Measurements from ENCODE around the gene CAMK2A.

CAMK2A gene

GRCh38 chr5:150176745-150177477 lies 112.7 kb downstream of the CAMK2A start:
- no peaks in the 10 kb centered on the region for H3K36me3 ChIP-seq (ENCODE audit: control insufficient read depth, insufficient read depth, low read length, severe bottlenecking)
- peaks cover 26% of the 10 kb centered on the region for H3K4me1 ChIP-seq (ENCODE audit: control insufficient read depth, insufficient read depth, low read length)
- no peak overlapping the region for H3K9ac ChIP-seq (ENCODE audit: low read length)
- H3K27me3 ChIP-seq (replicated peaks; ENCODE audit: control insufficient read depth, insufficient read depth, low read length), result no peaks in the 10 kb centered on the region
- no peaks in the 10 kb centered on the region for H3K9me3 ChIP-seq (ENCODE audit: control insufficient read depth, low read length)
- no peak overlapping the region for H3K4me3 ChIP-seq (ENCODE audit: low read length)
- no peak for DNase-seq (ENCODE audit: low read depth)

- H3K4me3 ChIP-seq (ENCODE audit: low read length), result no peak overlapping the region
- H3K9ac ChIP-seq (ENCODE audit: low read length), result no peak overlapping the region
- peak; percentile 26 for DNase-seq (ENCODE audit: low read depth)
- no peaks in the 10 kb centered on the region for H3K36me3 ChIP-seq (ENCODE audit: control insufficient read depth, insufficient read depth, low read length, severe bottlenecking)
- peaks cover 16% of the 10 kb centered on the region for H3K4me1 ChIP-seq (ENCODE audit: control insufficient read depth, insufficient read depth, low read length)
- no peaks in the 10 kb centered on the region for H3K9me3 ChIP-seq (ENCODE audit: control insufficient read depth, low read length)
- no peaks in the 10 kb centered on the region for H3K27me3 ChIP-seq (replicated peaks; ENCODE audit: control insufficient read depth, insufficient read depth, low read length)
These were observed 114.0 kb downstream of the CAMK2A start for GRCh38 chr5:150175536-150175935.

- H3K4me3 ChIP-seq (ENCODE audit: low read length), result no peak overlapping the region
- no peaks in the 10 kb centered on the region for H3K36me3 ChIP-seq (ENCODE audit: control insufficient read depth, insufficient read depth, low read length, severe bottlenecking)
- DNase-seq (ENCODE audit: low read depth), result no peak
These were observed 114.5 kb downstream of the CAMK2A start for GRCh38 chr5:150175076-150175475.

GRCh38 chr5:150174285-150174684 lies 115.3 kb downstream of the CAMK2A start:
- Histone ChIP-seq H3K9me3 (ENCODE audit: control insufficient read depth, low read length) (no peaks in the 10 kb centered on the region), H3K27me3 (replicated peaks; ENCODE audit: control insufficient read depth, insufficient read depth, low read length) (no peaks in the 10 kb centered on the region), H3K36me3 (ENCODE audit: control insufficient read depth, insufficient read depth, low read length, severe bottlenecking) (no peaks in the 10 kb centered on the region), H3K4me3 (ENCODE audit: low read length) (no peak overlapping the region), H3K9ac (ENCODE audit: low read length) (no peak overlapping the region), H3K4me1 (ENCODE audit: control insufficient read depth, insufficient read depth, low read length) (peaks cover 4% of the 10 kb centered on the region)
- no peak for DNase-seq (ENCODE audit: low read depth)

More at GRCh38 chr5:150175076-150175475, 114.5 kb downstream of the CAMK2A start:
- no peaks in the 10 kb centered on the region for H3K27me3 ChIP-seq (replicated peaks; ENCODE audit: control insufficient read depth, insufficient read depth, low read length)
- no peak overlapping the region for H3K9ac ChIP-seq (ENCODE audit: low read length)
- no peaks in the 10 kb centered on the region for H3K9me3 ChIP-seq (ENCODE audit: control insufficient read depth, low read length)
- H3K4me1 ChIP-seq (ENCODE audit: control insufficient read depth, insufficient read depth, low read length), result peaks cover 12% of the 10 kb centered on the region

GRCh38 chr5:150173161-150173560 lies 116.4 kb downstream of the CAMK2A start:
- peaks cover 4% of the 10 kb centered on the region for H3K27me3 ChIP-seq (replicated peaks; ENCODE audit: control insufficient read depth, insufficient read depth, low read length)
- no peaks in the 10 kb centered on the region for H3K4me1 ChIP-seq (ENCODE audit: control insufficient read depth, insufficient read depth, low read length)
- DNase-seq (ENCODE audit: low read depth), result no peak
- H3K9me3 ChIP-seq (ENCODE audit: control insufficient read depth, low read length), result no peaks in the 10 kb centered on the region
- H3K4me3 ChIP-seq (ENCODE audit: low read length), result no peak overlapping the region
- no peaks in the 10 kb centered on the region for H3K36me3 ChIP-seq (ENCODE audit: control insufficient read depth, insufficient read depth, low read length, severe bottlenecking)
- no peak overlapping the region for H3K9ac ChIP-seq (ENCODE audit: low read length)

- H3K9ac ChIP-seq (ENCODE audit: low read length), result no peak overlapping the region
- H3K9me3 ChIP-seq (ENCODE audit: control insufficient read depth, low read length), result no peaks in the 10 kb centered on the region
- H3K4me1 ChIP-seq (ENCODE audit: control insufficient read depth, insufficient read depth, low read length), result no peaks in the 10 kb centered on the region
- H3K36me3 ChIP-seq (ENCODE audit: control insufficient read depth, insufficient read depth, low read length, severe bottlenecking), result no peaks in the 10 kb centered on the region
- no peak overlapping the region for H3K4me3 ChIP-seq (ENCODE audit: low read length)
- no peak for DNase-seq (ENCODE audit: low read depth)
- H3K27me3 ChIP-seq (replicated peaks; ENCODE audit: control insufficient read depth, insufficient read depth, low read length), result peaks cover 4% of the 10 kb centered on the region
These were observed 117.0 kb downstream of the CAMK2A start for GRCh38 chr5:150172556-150172955.

- no peak overlapping the region for H3K4me3 ChIP-seq (ENCODE audit: low read length)
- no peak overlapping the region for H3K9ac ChIP-seq (ENCODE audit: low read length)
- H3K4me1 ChIP-seq (ENCODE audit: control insufficient read depth, insufficient read depth, low read length), result no peaks in the 10 kb centered on the region
- no peaks in the 10 kb centered on the region for H3K9me3 ChIP-seq (ENCODE audit: control insufficient read depth, low read length)
- DNase-seq (ENCODE audit: low read depth), result peak; percentile 40
- no peaks in the 10 kb centered on the region for H3K36me3 ChIP-seq (ENCODE audit: control insufficient read depth, insufficient read depth, low read length, severe bottlenecking)
- peaks cover 4% of the 10 kb centered on the region for H3K27me3 ChIP-seq (replicated peaks; ENCODE audit: control insufficient read depth, insufficient read depth, low read length)
These were observed 117.4 kb downstream of the CAMK2A start for GRCh38 chr5:150172145-150172544.
